GM23338 (cell line): ENCODE results near the gene DCAF7. TPM values are rescaled to one million over a fixed set of nuclear protein-coding genes. Genes with fewer than 3 reads are reported as not detected.

Experiments
- ATAC-seq: fragments of 200-7000 bp; cut with Tn5 transposase; 3 replicates; pipeline ENCODE4 v1.9.1; 2020
- DNase-seq: peaks from one replicate; pipeline ENCODE4 v3.0.0-alpha.2; 2015; ENCODE audit warnings: low spot score
- H2AFZ ChIP-seq: fragments of 200-600 bp; sonication (generic); 2 replicates; pipeline ENCODE4 v1.8.0; 2016; ENCODE audit warnings: antibody characterized with exemption, mild to moderate bottlenecking, moderate library complexity
- H3F3A ChIP-seq: fragments of 200-600 bp; sonication (generic); replicated peaks from 2 replicates; pipeline ENCODE4 v1.8.0; 2017; ENCODE audit warnings: antibody characterized with exemption, mixed run types, low read depth
- H3K27ac ChIP-seq: fragments of 200-600 bp; sonication (generic); 2 replicates; pipeline ENCODE4 v1.6.1; 2016; ENCODE audit warnings: low read depth
- H3K27me3 ChIP-seq: fragments of 200-600 bp; sonication (generic); 2 replicates; pipeline ENCODE4 v1.8.0; 2016; ENCODE audit warnings: mild to moderate bottlenecking, mixed run types, moderate library complexity; ENCODE audit not compliant: insufficient read depth
- H3K36me3 ChIP-seq: fragments of 200-600 bp; sonication (generic); 2 replicates; pipeline ENCODE4 v1.8.0; 2016; ENCODE audit warnings: mild to moderate bottlenecking; ENCODE audit not compliant: insufficient read depth
- H3K4me1 ChIP-seq: fragments of 200-600 bp; sonication (generic); 2 replicates; pipeline ENCODE4 v1.8.0; 2016; ENCODE audit warnings: mild to moderate bottlenecking, moderate library complexity; ENCODE audit not compliant: insufficient read depth
- H3K4me2 ChIP-seq: fragments of 200-600 bp; sonication (generic); 2 replicates; pipeline ENCODE4 v1.7.1; 2017; ENCODE audit warnings: mixed run types
- H3K4me3 ChIP-seq: fragments of 200-600 bp; sonication (generic); 2 replicates; pipeline ENCODE4 v1.6.1; 2016; ENCODE audit warnings: mixed run types
- H3K79me2 ChIP-seq: fragments of 200-600 bp; sonication (generic); replicated peaks from 2 replicates; pipeline ENCODE4 v1.8.0; 2017; ENCODE audit warnings: mild to moderate bottlenecking; ENCODE audit not compliant: insufficient read depth
- H3K9me2 ChIP-seq: fragments of 200-600 bp; sonication (generic); 2 replicates; pipeline ENCODE4 v1.8.0; 2017; ENCODE audit not compliant: insufficient read depth
- H4K20me1 ChIP-seq: fragments of 200-600 bp; sonication (generic); replicated peaks from 2 replicates; pipeline ENCODE4 v1.8.0; 2017; ENCODE audit warnings: mild to moderate bottlenecking; ENCODE audit not compliant: insufficient read depth
- H3K27ac Mint-ChIP-seq: 2 replicates; pipeline ENCODE4 v1.8.0; 2020; ENCODE audit warnings: inconsistent platforms, mild to moderate bottlenecking, moderate library complexity, mixed read lengths
- H3K27me3 Mint-ChIP-seq: 3 replicates; pipeline ENCODE4 v1.8.0; 2022; ENCODE audit warnings: low read depth, mild to moderate bottlenecking, moderate library complexity, mixed read lengths, inconsistent platforms; ENCODE audit not compliant: insufficient read depth, poor library complexity
- H3K36me3 Mint-ChIP-seq: 3 replicates; pipeline ENCODE4 v1.8.0; 2021; ENCODE audit warnings: low read depth, mild to moderate bottlenecking, inconsistent platforms, moderate library complexity, mixed read lengths
- H3K4me1 Mint-ChIP-seq: 3 replicates; pipeline ENCODE4 v1.8.0; 2020; ENCODE audit warnings: mild to moderate bottlenecking, inconsistent platforms, mixed read lengths
- H3K4me3 Mint-ChIP-seq: 3 replicates; pipeline ENCODE4 v1.8.0; 2021; ENCODE audit warnings: moderate library complexity, mild to moderate bottlenecking, inconsistent platforms, mixed read lengths
- H3K9me3 Mint-ChIP-seq: 3 replicates; pipeline ENCODE4 v1.8.0; 2020; ENCODE audit warnings: moderate library complexity, mild to moderate bottlenecking, inconsistent platforms, mixed read lengths
- CREB1 ChIP-seq: fragments of 250-450 bp; sonication (Bioruptor Pico); IDR thresholded peaks from 2 replicates; pipeline ENCODE4 v1.5.0; 2020; ENCODE audit warnings: low read depth, mild to moderate bottlenecking, moderate library complexity
- CTCF ChIP-seq, 2 experiments: fragments of 200-600 bp in 1 of 2; sonication (generic) in 1 of 2; conservative IDR thresholded peaks; 2 replicates each; pipeline versions ENCODE4 v1.5.1 to v1.6.1; 2016 to 2017; ENCODE audit warnings: antibody characterized with exemption in 2 of 2, low read depth in 2 of 2, mild to moderate bottlenecking in 2 of 2, moderate library complexity in 1 of 2
- ETS1 ChIP-seq: IDR thresholded peaks from 2 replicates; pipeline ENCODE4 v1.6.1; 2016; ENCODE audit warnings: antibody characterized with exemption
- EZH2 ChIP-seq: fragments of 200-600 bp; sonication (generic); IDR thresholded peaks from one replicate; pipeline ENCODE4 v1.8.0; 2017; ENCODE audit warnings: antibody characterized with exemption, mild to moderate bottlenecking, low read depth; ENCODE audit not compliant: unreplicated experiment
- EZH2phosphoT487 ChIP-seq: fragments of 200-600 bp; sonication (generic); IDR thresholded peaks from one replicate; pipeline ENCODE4 v1.8.1; 2018; ENCODE audit warnings: antibody characterized with exemption; ENCODE audit not compliant: unreplicated experiment
- JUNB ChIP-seq: IDR thresholded peaks from one replicate; pipeline ENCODE4 v1.6.1; 2016; ENCODE audit warnings: antibody characterized with exemption; ENCODE audit not compliant: unreplicated experiment
- NANOG ChIP-seq: IDR thresholded peaks from 2 replicates; pipeline ENCODE4 v1.6.1; 2016; ENCODE audit warnings: antibody characterized with exemption, borderline replicate concordance
- POLR2AphosphoS5 ChIP-seq: IDR thresholded peaks from 2 replicates; pipeline ENCODE4 v1.6.1; 2016; ENCODE audit warnings: antibody characterized with exemption, low read depth
- REST ChIP-seq: IDR thresholded peaks from one replicate; pipeline ENCODE4 v1.6.1; 2018; ENCODE audit warnings: antibody characterized with exemption; ENCODE audit not compliant: unreplicated experiment
- STAT1 ChIP-seq: IDR thresholded peaks from one replicate; pipeline ENCODE4 v1.6.1; 2016; ENCODE audit warnings: antibody characterized with exemption; ENCODE audit not compliant: unreplicated experiment
- ZNF114 ChIP-seq: fragments of 250-450 bp; sonication (Bioruptor Pico); IDR thresholded peaks from 2 replicates; pipeline ENCODE4 v1.5.0; 2020; ENCODE audit warnings: mild to moderate bottlenecking, moderate library complexity
- ZNF331 ChIP-seq: fragments of 250-450 bp; sonication (Bioruptor Pico); IDR thresholded peaks from 2 replicates; pipeline ENCODE4 v1.5.0; 2020; ENCODE audit warnings: low read depth, mild to moderate bottlenecking, moderate library complexity
- ZNF462 ChIP-seq: fragments of 250-450 bp; sonication (Bioruptor Pico); IDR thresholded peaks from 2 replicates; pipeline ENCODE4 v1.5.0; 2020; ENCODE audit warnings: mild to moderate bottlenecking, moderate library complexity
- polyA plus RNA-seq: library from polyadenylated mRNA; unstranded; fragments of >200 nt; fragmentation: Nextera tagmentation; extraction: Ambion mirVana; gene quantifications from 2 replicates; pipeline ENCODE4 v1.2.1, GENCODE V29; 2016
- total RNA-seq: library from RNA; depleted of rRNA; stranded (reverse); fragments of >200 nt; shearing (Covaris generic); gene quantifications from 2 replicates; pipeline ENCODE4 v1.2.3, GENCODE V29; 2014

The DCAF7 gene
- total and polyA plus RNA-seq, 2 experiments from 2014 or later: 31.3 to 60.1 TPM

GRCh38 chr17:63519116-63519881, 31.0 kb upstream of the DCAF7 start:
- no peak overlapping the region for H3K27ac ChIP-seq

More at GRCh38 chr17:63519116-63519881, 31.0 kb upstream of the DCAF7 start:
- Histone ChIP-seq H4K20me1 (no peaks in the 10 kb centered on the region), H3K4me3 (no peak overlapping the region), H3K4me2 (no peak overlapping the region), H3K36me3 (no peaks in the 10 kb centered on the region), H3F3A (no peaks in the 10 kb centered on the region), H3K27me3 (no peaks in the 10 kb centered on the region), H3K9me2 (no peaks in the 10 kb centered on the region), H3K4me1 (0 out of 2 replicates have a peak, but pooled peaks cover 4% of the 10 kb centered on the region), H2AFZ (no peak overlapping the region), H3K79me2 (no peaks in the 10 kb centered on the region)
- peaks cover 27% of the 10 kb centered on the region for H3K4me1 Mint-ChIP-seq
- DNase-seq: no peak
- H3K9me3 Mint-ChIP-seq: no peaks in the 10 kb centered on the region; the same call in 2 of the 3 replicates
- H3K27me3 Mint-ChIP-seq: peaks cover 9% of the 10 kb centered on the region
- H3K36me3 Mint-ChIP-seq: no peaks in the 10 kb centered on the region
- ATAC-seq: no peak
- no peak overlapping the region for H3K27ac Mint-ChIP-seq
- no peak overlapping the region for H3K4me3 Mint-ChIP-seq
- TF ChIP-seq JUNB (no peak), EZH2phosphoT487 (no peak), ZNF462 (CRISPR knock-in tag) (no peak), CTCF (conservative IDR thresholded peaks at IDR 0.05; ENCODE audit: low read depth in 2 of 2) (no peak), ZNF331 (no peak), POLR2AphosphoS5 (no peak), REST (no peak), ETS1 (no peak), CREB1 (CRISPR knock-in tag) (no peak), STAT1 (no peak), EZH2 (no peak), ZNF114 (no peak), NANOG (no peak)
